WTC11 (cell line): ENCODE results near the gene KDM2A.

Experiments used
- ESRRA ChIP-seq: sonication (generic); formaldehyde crosslinking; IDR thresholded peaks from 2 replicates; pipeline ENCODE4 v1.8.1; 2022; ENCODE audit warnings: mild to moderate bottlenecking, missing genetic modification reagents, borderline replicate concordance
- SP1 ChIP-seq: sonication (generic); formaldehyde crosslinking; conservative IDR thresholded peaks from 2 replicates; pipeline ENCODE4 v1.8.1; 2022; ENCODE audit warnings: missing genetic modification reagents
- ZBTB21 ChIP-seq: sonication (generic); formaldehyde crosslinking; IDR thresholded peaks from 2 replicates; pipeline ENCODE4 v1.8.1; 2023; ENCODE audit warnings: mild to moderate bottlenecking, missing genetic modification reagents, borderline replicate concordance

DNA sequence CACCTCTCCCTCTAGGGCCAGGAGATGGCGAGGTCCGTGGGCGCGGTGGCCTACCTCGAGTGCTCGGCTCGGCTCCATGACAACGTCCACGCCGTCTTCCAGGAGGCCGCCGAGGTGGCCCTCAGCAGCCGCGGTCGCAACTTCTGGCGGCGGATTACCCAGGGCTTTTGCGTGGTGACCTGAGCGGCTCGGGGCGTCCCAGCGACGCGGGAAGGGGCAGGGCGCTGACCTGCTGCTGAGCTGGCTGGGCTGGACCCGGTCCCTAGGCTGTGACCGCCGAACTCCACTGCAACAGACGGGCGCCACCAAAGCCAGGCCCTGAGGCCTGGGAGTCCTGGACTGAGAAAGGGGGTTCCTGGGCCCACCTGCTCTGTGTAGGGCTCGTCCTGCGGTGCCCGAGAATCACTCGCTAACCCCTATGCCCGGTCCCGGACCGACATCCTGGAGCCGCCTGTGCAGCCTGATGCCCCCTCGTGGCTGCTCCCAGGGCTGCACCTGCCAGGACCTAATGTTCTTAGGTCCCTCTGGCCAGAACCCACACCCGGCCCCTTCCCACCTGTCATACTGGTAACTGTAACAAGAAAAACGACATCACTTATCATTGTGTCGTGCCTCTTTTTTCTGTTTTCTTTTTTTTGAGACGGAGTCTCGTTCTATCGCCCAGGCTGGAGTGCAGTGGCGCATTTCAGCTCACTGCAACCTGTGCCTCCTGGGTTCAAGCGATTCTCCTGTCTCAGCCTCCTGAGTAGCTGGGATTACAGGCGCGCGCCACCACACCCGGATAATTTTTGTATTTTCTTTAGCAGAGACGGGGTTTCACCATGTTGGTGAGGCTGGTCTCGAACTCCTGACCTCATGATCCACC, 47.4 kb upstream of the KDM2A start:
- TF ChIP-seq ZBTB21 = no peak
- TF ChIP-seq SP1 (CRISPR knock-in tag) = no peak
- TF ChIP-seq ESRRA = no peak
